Tibial nerve (tissue), 4 donors: Measurements from ENCODE around the gene ARID3A. TPM values are rescaled to one million over a fixed set of nuclear protein-coding genes. Genes with fewer than 3 reads are reported as not detected.

ENCODE experiments used
- DNase-seq, 2 donors: peaks; one replicate each; pipeline ENCODE4 v3.0.0-alpha.2; 2019; ENCODE audit warnings: low spot score in 2 of 2
- H3K27ac ChIP-seq, 4 donors: fragments of 200-600 bp; sonication (generic) in 3 of 4; one replicate each; pipeline ENCODE4 v1.5.1; 2017 to 2019; ENCODE audit warnings: mild to moderate bottlenecking in 1 of 4
- H3K27me3 ChIP-seq, 2 donors: fragments of 200-600 bp; sonication (generic) in 1 of 2; one replicate each; pipeline versions ENCODE4 v1.5.1 to v1.6.0; 2017 to 2019
- H3K36me3 ChIP-seq, 3 donors: fragments of 200-600 bp; sonication (generic); one replicate each; pipeline ENCODE4 v1.5.1; 2018 to 2019
- H3K4me1 ChIP-seq, 4 donors: fragments of 200-600 bp; sonication (generic) in 3 of 4; one replicate each; pipeline ENCODE4 v1.5.1; 2017 to 2019
- H3K4me3 ChIP-seq, 4 donors: fragments of 200-600 bp; sonication (generic) in 3 of 4; one replicate each; pipeline ENCODE4 v1.5.1; 2017 to 2019; ENCODE audit warnings: mild to moderate bottlenecking in 1 of 4, moderate library complexity in 1 of 4
- H3K9me3 ChIP-seq, 4 donors: fragments of 200-600 bp; sonication (generic) in 3 of 4; one replicate each; pipeline ENCODE4 v1.5.1; 2017 to 2019
- CTCF ChIP-seq, 5 experiments: fragments of 200-600 bp in 3 of 5; fragments of 450-650 bp in 2 of 5; sonication (generic) in 3 of 5; IDR thresholded peaks; one replicate each; pipeline ENCODE4 v1.5.1; 2016 to 2019; ENCODE audit warnings: antibody characterized with exemption in 5 of 5, mild to moderate bottlenecking in 3 of 5, moderate library complexity in 2 of 5
- EP300 ChIP-seq, 2 donors: sonication (generic); formaldehyde crosslinking; IDR thresholded peaks; one replicate each; pipeline ENCODE4 v1.6.1; 2017; ENCODE audit warnings: antibody characterized with exemption in 2 of 2, mild to moderate bottlenecking in 1 of 2
- POLR2A ChIP-seq, 2 donors: fragments of 450-650 bp; IDR thresholded peaks; one replicate each; pipeline ENCODE4 v1.6.1; 2017; ENCODE audit warnings: antibody characterized with exemption in 2 of 2, mild to moderate bottlenecking in 2 of 2, moderate library complexity in 2 of 2
- WGBS, 2 donors: methylation state at CpG; one replicate each; pipeline ENCODE4 v1.1.5; 2018; 5-methylcytosine and 5-hydroxymethylcytosine counted together
- total RNA-seq, 4 donors: library from RNA; depleted of rRNA; stranded (reverse); fragments of >200 nt; gene quantifications; one replicate each; pipeline ENCODE4 v1.1.0, GENCODE V29; 2016

ARID3A gene
- total RNA-seq, 4 donors from 2014 or later = 8.1 to 15.3 (median 12.5) TPM

- Histone ChIP-seq H3K9me3 (no peaks in the 10 kb centered on the region), H3K27me3 (peaks cover 3 to 50% of the 10 kb centered on the region in 2 donors), H3K27ac (peak overlapping the region in 1 of 4 donors; percentile 40), H3K4me1 (peaks cover 0 to 59% (median 27%) of the 10 kb centered on the region in 4 donors), H3K4me3 (peak overlapping the region in 2 of 4 donors; percentile 27 to 36), H3K36me3 (no peaks in the 10 kb centered on the region)
- WGBS, 2 donors = 4 to 9% methylated on average over 14 to 35 of the region's 68 CpGs
- DNase-seq = no peak
- TF ChIP-seq CTCF (IDR thresholded peaks at IDR 0.05) = no peak
- TF ChIP-seq POLR2A (IDR thresholded peaks at IDR 0.05) = no peak
- TF ChIP-seq EP300 (IDR thresholded peaks at IDR 0.05) = no peak
Measured at GRCh38 chr19:919199-920050, 6.4 kb upstream of the ARID3A start.

- no peak for TF ChIP-seq CTCF (IDR thresholded peaks at IDR 0.05)
- no peak for TF ChIP-seq EP300 (IDR thresholded peaks at IDR 0.05)
- no peak for TF ChIP-seq POLR2A (IDR thresholded peaks at IDR 0.05)
- Histone ChIP-seq H3K27me3 (peaks cover 3 to 50% of the 10 kb centered on the region in 2 donors), H3K27ac (peak overlapping the region in 1 of 4 donors; percentile 40), H3K36me3 (no peaks in the 10 kb centered on the region), H3K4me3 (peak overlapping the region in 2 of 4 donors; percentile 27 to 36), H3K9me3 (no peaks in the 10 kb centered on the region), H3K4me1 (peaks cover 0 to 67% (median 33%) of the 10 kb centered on the region in 4 donors)
- 2 to 4% methylated on average over 32 of the region's 84 CpGs for WGBS, 2 donors
- DNase-seq = no peak
Measured at GRCh38 chr19:920051-920864, 5.6 kb upstream of the ARID3A start.

- Histone ChIP-seq H3K9me3 (no peaks in the 10 kb centered on the region), H3K36me3 (peaks cover 0 to 10% (median 0%) of the 10 kb centered on the region in 3 donors), H3K27ac (peak overlapping the region in 3 of 4 donors; percentile 74 to 92 (median 78)), H3K4me1 (peaks cover 0 to 66% (median 19%) of the 10 kb centered on the region in 4 donors), H3K4me3 (peak overlapping the region; percentile 56 to 80 (median 74)), H3K27me3 (peaks cover 0 to 18% of the 10 kb centered on the region in 2 donors)
- DNase-seq = no peak
- TF ChIP-seq POLR2A (IDR thresholded peaks at IDR 0.05) = no peak
- no peak for TF ChIP-seq EP300 (IDR thresholded peaks at IDR 0.05)
- TF ChIP-seq CTCF (IDR thresholded peaks at IDR 0.05) = no peak
- 16 to 30% methylated on average over 12 to 28 of the region's 31 CpGs for WGBS, 2 donors
Measured at GRCh38 chr19:924553-925086, 1.2 kb upstream of the ARID3A start.

GRCh38 chr19:925087-925525, 729 bp upstream of the ARID3A start:
- H3K27ac ChIP-seq = peak overlapping the region; percentile 74 to 92 (median 80)
- TF ChIP-seq EP300 (IDR thresholded peaks at IDR 0.05) = no peak
- TF ChIP-seq CTCF (IDR thresholded peaks at IDR 0.05) = peak in 1 of 5 experiments; percentile 24
- 0 to 1% methylated on average over 10 to 33 of the region's 39 CpGs for WGBS, 2 donors
- peaks cover 0 to 13% (median 0%) of the 10 kb centered on the region in 3 donors for H3K36me3 ChIP-seq
- peaks cover 0 to 13% of the 10 kb centered on the region in 2 donors for H3K27me3 ChIP-seq
- peak overlapping the region; percentile 56 to 80 (median 74) for H3K4me3 ChIP-seq
- H3K4me1 ChIP-seq = peaks cover 0 to 61% (median 16%) of the 10 kb centered on the region in 4 donors
- H3K9me3 ChIP-seq = no peaks in the 10 kb centered on the region
- peak in 1 of 2 donors; percentile 48 for DNase-seq
